HG02798 (cell line): ENCODE measurements around the gene PCSK7.

Experiments used
- ATAC-seq: cut with Tn5 transposase; IDR thresholded peaks from one replicate; pipeline ENCODE4 v1.9.1; 2021; ENCODE audit warnings: mild to moderate bottlenecking; ENCODE audit not compliant: unreplicated experiment, poor library complexity

PCSK7 gene

GRCh38 chr11:117232092-117232878, 412 bp upstream of the PCSK7 start, which contains the start of gene RNF214:
Gene RNF214, plus strand, starts transcription at chr11:117232671. Its CDS starts 1,602 bp downstream, at chr11:117234273.
- ATAC-seq, result peak; percentile 80

GRCh38 chr11:117230999-117231841, 653 bp downstream of the PCSK7 start:
- ATAC-seq, result no peak

GRCh38 chr11:117230286-117230961, 1.4 kb downstream of the PCSK7 start:
- ATAC-seq, result peak; percentile 19

- no peak for ATAC-seq
Observed at GRCh38 chr11:117229931-117230285, 2.0 kb downstream of the PCSK7 start.

- ATAC-seq, result no peak
Observed at GRCh38 chr11:117229411-117229810, 2.5 kb downstream of the PCSK7 start.

GRCh38 chr11:117228091-117228490, 3.8 kb downstream of the PCSK7 start:
- no peak for ATAC-seq

GRCh38 chr11:117226388-117227385, 5.2 kb downstream of the PCSK7 start:
- ATAC-seq, result peak; percentile 65

GRCh38 chr11:117225553-117226170, 6.2 kb downstream of the PCSK7 start:
- no peak for ATAC-seq

GRCh38 chr11:117223741-117224689, 7.9 kb downstream of the PCSK7 start:
- no peak for ATAC-seq

- ATAC-seq, result no peak
Observed at GRCh38 chr11:117222991-117223740, 8.7 kb downstream of the PCSK7 start.

GRCh38 chr11:117221775-117222517, 9.9 kb downstream of the PCSK7 start:
- ATAC-seq, result no peak

- ATAC-seq, result no peak
Observed at GRCh38 chr11:117220999-117221774, 10.7 kb downstream of the PCSK7 start.

- no peak for ATAC-seq
Observed at GRCh38 chr11:117220568-117220967, 11.3 kb downstream of the PCSK7 start.

- no peak for ATAC-seq
Observed at GRCh38 chr11:117219995-117220394, 11.9 kb downstream of the PCSK7 start.

GRCh38 chr11:117219455-117219854, 12.4 kb downstream of the PCSK7 start:
- ATAC-seq, result no peak

- no peak for ATAC-seq
Observed at GRCh38 chr11:117219001-117219400, 12.9 kb downstream of the PCSK7 start.
